Forelimb muscle (tissue), 1 donor: ENCODE results near the gene NRG3. TPM values are rescaled to one million over a fixed set of nuclear protein-coding genes. Genes with fewer than 3 reads are reported as not detected.
"Not testable (repeated sequence)": the region's sequence is repeated elsewhere in the genome, so short reads cannot be mapped to it uniquely, and the experiment has no call there.

Experiments
- DNase-seq: peaks from one replicate; pipeline ENCODE4 v3.0.0-alpha.2; 2013; ENCODE audit warnings: low read depth
- polyA plus RNA-seq: library from polyadenylated mRNA; unstranded; fragments of 120-200 nt; gene quantifications from one replicate; pipeline ENCODE4 v1.2.1, GENCODE V29; 2013; ENCODE audit not compliant: insufficient read length

Gene NRG3
- polyA plus RNA-seq, 1 donor, result 0.06 TPM

GRCh38 chr10:82914655-82915136, 1039.7 kb downstream of the NRG3 start:
- no peak for DNase-seq

- no peak for DNase-seq
Measured at GRCh38 chr10:82916941-82917340, 1041.9 kb downstream of the NRG3 start.

GRCh38 chr10:82918022-82918421, 1043.0 kb downstream of the NRG3 start:
- no peak for DNase-seq

- DNase-seq, result no peak
Measured at GRCh38 chr10:82922046-82922445, 1047.1 kb downstream of the NRG3 start.

GRCh38 chr10:82922755-82923154, 1047.8 kb downstream of the NRG3 start:
- DNase-seq, result no peak

- no peak for DNase-seq
Measured at GRCh38 chr10:82924711-82925110, 1049.7 kb downstream of the NRG3 start.

- DNase-seq, result no peak
Measured at GRCh38 chr10:82925547-82925946, 1050.6 kb downstream of the NRG3 start.

GRCh38 chr10:82932451-82932850, 1057.5 kb downstream of the NRG3 start:
- no peak for DNase-seq

- no peak for DNase-seq
Measured at GRCh38 chr10:82934429-82934828, 1059.4 kb downstream of the NRG3 start.

GRCh38 chr10:82934947-82935346, 1060.0 kb downstream of the NRG3 start:
- no peak for DNase-seq

GRCh38 chr10:82938331-82938730, 1063.3 kb downstream of the NRG3 start:
- DNase-seq, result no peak

GRCh38 chr10:82942286-82943099, 1067.5 kb downstream of the NRG3 start:
- no peak for DNase-seq

- DNase-seq, result no peak
Measured at GRCh38 chr10:82943142-82943541, 1068.1 kb downstream of the NRG3 start.

- no peak for DNase-seq
Measured at GRCh38 chr10:82949816-82950575, 1075.0 kb downstream of the NRG3 start.

GRCh38 chr10:82953331-82953730, 1078.3 kb downstream of the NRG3 start:
- no peak for DNase-seq

GRCh38 chr10:82953909-82954308, 1078.9 kb downstream of the NRG3 start:
- no peak for DNase-seq

- not testable (repeated sequence) for DNase-seq
Measured at GRCh38 chr10:82960421-82961060, 1085.5 kb downstream of the NRG3 start.

GRCh38 chr10:82961864-82962263, 1086.9 kb downstream of the NRG3 start:
- no peak for DNase-seq

- no peak for DNase-seq
Measured at GRCh38 chr10:82966130-82966529, 1091.1 kb downstream of the NRG3 start.

GRCh38 chr10:82968533-82968932, 1093.5 kb downstream of the NRG3 start:
- DNase-seq, result no peak

GRCh38 chr10:82969405-82969804, 1094.4 kb downstream of the NRG3 start:
- no peak for DNase-seq

GRCh38 chr10:82980321-82980720, 1105.3 kb downstream of the NRG3 start:
- DNase-seq, result no peak
